Stomach (tissue), 4 donors: Measurements from ENCODE around the gene CCDC91.

ENCODE experiments used
- CTCF ChIP-seq, 7 experiments: fragments of 450-650 bp in 4 of 7; fragments of 200-600 bp in 3 of 7; sonication (generic) in 3 of 7; IDR thresholded peaks; one replicate each; pipeline ENCODE4 v1.5.1; 2016 to 2019; ENCODE audit warnings: antibody characterized with exemption in 7 of 7, control low read depth in 2 of 7, mild to moderate bottlenecking in 1 of 7
- EP300 ChIP-seq: sonication (generic); formaldehyde crosslinking; IDR thresholded peaks from one replicate; pipeline ENCODE4 v1.6.1; 2017; ENCODE audit warnings: antibody characterized with exemption
- POLR2A ChIP-seq, 4 donors: fragments of 450-650 bp; IDR thresholded peaks; one replicate each; pipeline ENCODE4 v1.6.1; 2016; ENCODE audit warnings: antibody characterized with exemption in 4 of 4, control low read depth in 2 of 4, mild to moderate bottlenecking in 1 of 4, moderate library complexity in 1 of 4

- TF ChIP-seq POLR2A (IDR thresholded peaks at IDR 0.05) (no peak), CTCF (IDR thresholded peaks at IDR 0.05) (no peak), EP300 (no peak)
Measured at GRCh38 chr12:28479683-28480082, 289.4 kb downstream of the CCDC91 start.
